G401 (cell line): ENCODE measurements around the gene A4GALT. TPM values are rescaled to one million over a fixed set of nuclear protein-coding genes. Genes with fewer than 3 reads are reported as not detected.
"Not testable (repeated sequence)": the region's sequence is repeated elsewhere in the genome, so short reads cannot be mapped to it uniquely, and the experiment has no call there.

Source experiments
- DNase-seq: peaks from one replicate; pipeline ENCODE4 v3.0.0-alpha.2; 2015; ENCODE audit warnings: low spot score
- in situ Hi-C: cut with HindIII; loops from 2 replicates; pipeline ENCODE4 v1.10.0; 2016; ENCODE audit warnings: low sequenced_read_pairs, mixed read lengths
- total RNA-seq: library from RNA; depleted of rRNA; stranded (reverse); fragments of >200 nt; shearing (Covaris generic); gene quantifications from 2 replicates; pipeline ENCODE4 v1.2.3, GENCODE V29; 2014

A4GALT gene
- total RNA-seq, 1 experiment from 2014 or later, result 3.4 TPM

GRCh38 chr22:42745118-42745517 is 24.4 kb upstream of the A4GALT start:
- in situ Hi-C loops, result no loop called here
- DNase-seq, result no peak

- no peak for DNase-seq
- in situ Hi-C loops, result no loop called here
Measured at GRCh38 chr22:42743501-42743991, 22.9 kb upstream of the A4GALT start.

- no peak for DNase-seq
- in situ Hi-C loops, result no loop called here
Measured at GRCh38 chr22:42742940-42743339, 22.3 kb upstream of the A4GALT start.

GRCh38 chr22:42740320-42740719 is 19.6 kb upstream of the A4GALT start:
- in situ Hi-C loops, DNase-seq: not testable (repeated sequence)

GRCh38 chr22:42734406-42734805 is 13.7 kb upstream of the A4GALT start:
- in situ Hi-C loops, result no loop called here
- DNase-seq, result no peak

- in situ Hi-C loops, result not testable (repeated sequence)
Measured at GRCh38 chr22:42733394-42733793, 12.7 kb upstream of the A4GALT start.

GRCh38 chr22:42732081-42732480 is 11.4 kb upstream of the A4GALT start:
- in situ Hi-C loops, result no loop called here
- DNase-seq, result no peak

More at GRCh38 chr22:42733394-42733793, 12.7 kb upstream of the A4GALT start:
- DNase-seq, result not testable (repeated sequence)

GRCh38 chr22:42726811-42727210 is 6.1 kb upstream of the A4GALT start:
- in situ Hi-C loops, result no loop called here
- no peak for DNase-seq

GRCh38 chr22:42725606-42726355 is 5.1 kb upstream of the A4GALT start:
- no peak for DNase-seq
- in situ Hi-C loops, result no loop called here

GRCh38 chr22:42724062-42724461 is 3.4 kb upstream of the A4GALT start:
- in situ Hi-C loops, result no loop called here
- no peak for DNase-seq

GRCh38 chr22:42721045-42721434 is 370 bp upstream of the A4GALT start:
- no peak for DNase-seq
- in situ Hi-C loops, result no loop called here

GRCh38 chr22:42719656-42720262 is 911 bp downstream of the A4GALT start:
- in situ Hi-C loops, result no loop called here
- no peak for DNase-seq

GRCh38 chr22:42719133-42719532 is 1.5 kb downstream of the A4GALT start:
- no peak for DNase-seq
- in situ Hi-C loops, result no loop called here

- no peak for DNase-seq
- in situ Hi-C loops, result no loop called here
Measured at GRCh38 chr22:42717197-42717928, 3.3 kb downstream of the A4GALT start.

GRCh38 chr22:42716649-42717127 is 4.0 kb downstream of the A4GALT start:
- no peak for DNase-seq

GRCh38 chr22:42716221-42716620 is 4.4 kb downstream of the A4GALT start:
- DNase-seq, result no peak
- in situ Hi-C loops, result no loop called here

More at GRCh38 chr22:42716649-42717127, 4.0 kb downstream of the A4GALT start:
- in situ Hi-C loops, result no loop called here

- in situ Hi-C loops, result no loop called here
- no peak for DNase-seq
Measured at GRCh38 chr22:42714768-42715390, 5.8 kb downstream of the A4GALT start.

GRCh38 chr22:42714308-42714707 is 6.4 kb downstream of the A4GALT start:
- in situ Hi-C loops, result no loop called here
- DNase-seq, result no peak
